Activated CD8-positive, alpha-beta T cell treated with anti-CD3 and anti-CD28 coated beads for 36 hours (primary cell): ENCODE measurements around the gene SLC2A13. TPM values are rescaled to one million over a fixed set of nuclear protein-coding genes. Genes with fewer than 3 reads are reported as not detected.
"Not testable (repeated sequence)": the region's sequence is repeated elsewhere in the genome, so short reads cannot be mapped to it uniquely, and the experiment has no call there.

ENCODE experiments used
- ATAC-seq: fragments of 200-7000 bp; cut with Tn5 transposase; one replicate; pipeline ENCODE4 v1.10.0; 2021; ENCODE audit warnings: mild to moderate bottlenecking, moderate library complexity
- CTCF ChIA-PET: fragments of 350-600 bp; sonication (Branson Sonifier 250); formaldehyde crosslinking; loops from one replicate; lab custom pipeline; 2021; ENCODE audit warnings: antibody characterized with exemption; lab: Charles Lee
- POLR2A ChIA-PET: fragments of 350-600 bp; sonication (Branson Sonifier 250); formaldehyde crosslinking; loops from one replicate; lab custom pipeline; 2021; ENCODE audit warnings: antibody characterized with exemption; lab: Charles Lee
- DNase-seq: peaks from one replicate; pipeline ENCODE4 v3.0.0-alpha.2; 2020
- H3K27ac Mint-ChIP-seq: one replicate; pipeline ENCODE4 v1.8.0; 2021; ENCODE audit warnings: mild to moderate bottlenecking, mixed read lengths
- H3K27me3 Mint-ChIP-seq: one replicate; pipeline ENCODE4 v1.8.0; 2021; ENCODE audit warnings: mixed read lengths
- H3K36me3 Mint-ChIP-seq: one replicate; pipeline ENCODE4 v1.8.0; 2021; ENCODE audit warnings: low read depth, mixed read lengths
- H3K4me1 Mint-ChIP-seq: one replicate; pipeline ENCODE4 v1.8.0; 2021; ENCODE audit warnings: low read depth, mixed read lengths
- H3K4me3 Mint-ChIP-seq: one replicate; pipeline ENCODE4 v1.8.0; 2021; ENCODE audit warnings: mild to moderate bottlenecking, moderate library complexity, mixed read lengths
- H3K9me3 Mint-ChIP-seq: one replicate; pipeline ENCODE4 v1.8.0; 2021; ENCODE audit warnings: mixed read lengths
- CTCF ChIP-seq: fragments of 200-600 bp; IDR thresholded peaks from one replicate; pipeline ENCODE4 v1.8.0; 2022; ENCODE audit warnings: antibody characterized with exemption, mild to moderate bottlenecking
- intact Hi-C: fragments of 100-400 bp; cut with micrococcal nuclease; formaldehyde crosslinking; loops from one replicate; pipeline ENCODE4 v1.10.0; 2022
- total RNA-seq, 2 experiments: library from RNA; stranded (reverse); gene quantifications; one replicate each; pipeline ENCODE4 v1.2.3, GENCODE V29; 2021

Gene SLC2A13
- total RNA-seq, 2 experiments from 2014 or later = 9.0 to 9.3 TPM

GRCh38 chr12:39798977-39799376 lies 306.9 kb downstream of the SLC2A13 start:
- ChIA-PET POLR2A (interaction anchor here (0.5 to 0.6 kb wide), 2 partner anchors 179 to 383 kb away, joined by 4 read pairs; partner anchors contain the start of gene ABCD2), CTCF (interaction anchor here (0.6 to 1.0 kb wide), 3 partner anchors 31 to 192 kb away, joined by 3 read pairs; no protein-coding TSS in a partner anchor)
- no peaks in the 10 kb centered on the region for H3K4me1 Mint-ChIP-seq
- H3K4me3 Mint-ChIP-seq = no peak overlapping the region
- no peak for DNase-seq
- no peaks in the 10 kb centered on the region for H3K27me3 Mint-ChIP-seq
- ATAC-seq = no peak
- no peak for TF ChIP-seq CTCF
- no peaks in the 10 kb centered on the region for H3K36me3 Mint-ChIP-seq
- no peaks in the 10 kb centered on the region for H3K9me3 Mint-ChIP-seq
- no peak overlapping the region for H3K27ac Mint-ChIP-seq
- intact Hi-C loops = no loop called here

GRCh38 chr12:39798429-39798828 lies 307.5 kb downstream of the SLC2A13 start:
- Mint-ChIP-seq H3K4me1 (no peaks in the 10 kb centered on the region), H3K27ac (no peak overlapping the region), H3K9me3 (no peaks in the 10 kb centered on the region), H3K36me3 (no peaks in the 10 kb centered on the region), H3K4me3 (no peak overlapping the region), H3K27me3 (no peaks in the 10 kb centered on the region)
- ATAC-seq = no peak
- POLR2A ChIA-PET = interaction anchor here (0.6 kb wide), 1 partner anchor 383 kb away, joined by 4 read pairs; no protein-coding TSS in a partner anchor
- DNase-seq = no peak
- TF ChIP-seq CTCF = no peak
- CTCF ChIA-PET = interaction anchor here (0.6 to 1.0 kb wide), 3 partner anchors 30 to 192 kb away, joined by 3 read pairs; no protein-coding TSS in a partner anchor
- intact Hi-C loops = no loop called here

GRCh38 chr12:39795481-39795880 lies 310.4 kb downstream of the SLC2A13 start:
- ChIA-PET CTCF (no interaction called here), POLR2A (no interaction called here)
- no peak for TF ChIP-seq CTCF
- Mint-ChIP-seq H3K27me3 (no peaks in the 10 kb centered on the region), H3K9me3 (no peaks in the 10 kb centered on the region), H3K4me1 (no peaks in the 10 kb centered on the region), H3K4me3 (no peak overlapping the region), H3K36me3 (no peaks in the 10 kb centered on the region), H3K27ac (no peak overlapping the region)
- intact Hi-C loops = no loop called here
- DNase-seq = no peak
- ATAC-seq = no peak

- no peak for ATAC-seq
- H3K9me3 Mint-ChIP-seq = no peaks in the 10 kb centered on the region
- no peak overlapping the region for H3K4me3 Mint-ChIP-seq
- H3K4me1 Mint-ChIP-seq = no peaks in the 10 kb centered on the region
- H3K27me3 Mint-ChIP-seq = no peaks in the 10 kb centered on the region
- ChIA-PET CTCF (no interaction called here), POLR2A (no interaction called here)
- TF ChIP-seq CTCF = no peak
- no peak for DNase-seq
- no peaks in the 10 kb centered on the region for H3K36me3 Mint-ChIP-seq
- intact Hi-C loops = no loop called here
- H3K27ac Mint-ChIP-seq = no peak overlapping the region
Observed at GRCh38 chr12:39792938-39793337, 312.9 kb downstream of the SLC2A13 start.

- DNase-seq (no peak), ATAC-seq (no peak)
- H3K27me3 Mint-ChIP-seq = no peaks in the 10 kb centered on the region
- H3K4me1 Mint-ChIP-seq = no peaks in the 10 kb centered on the region
- TF ChIP-seq CTCF = no peak
- no peak overlapping the region for H3K4me3 Mint-ChIP-seq
- H3K27ac Mint-ChIP-seq = no peak overlapping the region
- peaks cover 2% of the 10 kb centered on the region for H3K36me3 Mint-ChIP-seq
- intact Hi-C loops = no loop called here
- POLR2A ChIA-PET = no interaction called here
- CTCF ChIA-PET = no interaction called here
- no peaks in the 10 kb centered on the region for H3K9me3 Mint-ChIP-seq
Observed at GRCh38 chr12:39788239-39788638, 317.6 kb downstream of the SLC2A13 start.

- H3K27me3 Mint-ChIP-seq, CTCF ChIA-PET, H3K4me3 Mint-ChIP-seq, H3K4me1 Mint-ChIP-seq, H3K27ac Mint-ChIP-seq, H3K36me3 Mint-ChIP-seq, intact Hi-C loops, DNase-seq, POLR2A ChIA-PET, H3K9me3 Mint-ChIP-seq, ATAC-seq: not testable (repeated sequence)
Observed at GRCh38 chr12:39785814-39786213, 320.1 kb downstream of the SLC2A13 start.
